Suprapubic skin (tissue), 4 donors: ENCODE data around the gene EVPL. TPM values are rescaled to one million over a fixed set of nuclear protein-coding genes. Genes with fewer than 3 reads are reported as not detected.
"Not testable (repeated sequence)": the region's sequence is repeated elsewhere in the genome, so short reads cannot be mapped to it uniquely, and the experiment has no call there.

Experiments
- DNase-seq, 2 donors: peaks; one replicate each; pipeline ENCODE4 v3.0.0-alpha.2; 2019; ENCODE audit warnings: low spot score in 2 of 2
- H3K27ac ChIP-seq: fragments of 200-600 bp; sonication (generic); one replicate; pipeline ENCODE4 v1.5.1; 2019
- H3K27me3 ChIP-seq: fragments of 200-600 bp; sonication (generic); one replicate; pipeline ENCODE4 v1.5.1; 2019
- H3K36me3 ChIP-seq: fragments of 200-600 bp; sonication (generic); one replicate; pipeline ENCODE4 v1.5.1; 2019
- H3K4me1 ChIP-seq: fragments of 200-600 bp; sonication (generic); one replicate; pipeline ENCODE4 v1.5.1; 2019
- H3K4me3 ChIP-seq: fragments of 200-600 bp; sonication (generic); one replicate; pipeline ENCODE4 v1.5.1; 2019; ENCODE audit warnings: mild to moderate bottlenecking
- H3K9me3 ChIP-seq: fragments of 200-600 bp; sonication (generic); one replicate; pipeline ENCODE4 v1.5.1; 2019
- EP300 ChIP-seq: sonication (generic); formaldehyde crosslinking; IDR thresholded peaks from one replicate; pipeline ENCODE4 v1.6.1; 2017; ENCODE audit warnings: antibody characterized with exemption
- POLR2A ChIP-seq, 2 donors: fragments of 450-650 bp; IDR thresholded peaks; one replicate each; pipeline ENCODE4 v1.6.1; 2017; ENCODE audit warnings: antibody characterized with exemption in 2 of 2, mild to moderate bottlenecking in 2 of 2, moderate library complexity in 2 of 2
- POLR2AphosphoS5 ChIP-seq, 3 donors: sonication (generic); formaldehyde crosslinking; IDR thresholded peaks; one replicate each; pipeline ENCODE4 v1.6.1; 2017; ENCODE audit warnings: antibody characterized with exemption in 3 of 3
- WGBS: methylation state at CpG from one replicate; pipeline ENCODE4 v1.1.5; 2018; 5-methylcytosine and 5-hydroxymethylcytosine counted together
- total RNA-seq, 4 donors: library from RNA; depleted of rRNA; stranded (reverse); fragments of >200 nt; gene quantifications; one replicate each; pipeline ENCODE4 v1.1.0, GENCODE V29; 2016
- TF ChIP-seq, protein P1 (sequence below), 2 donors: fragments of 200-600 bp in 1 of 2; fragments of 450-650 bp in 1 of 2; sonication (generic) in 1 of 2; IDR thresholded peaks; one replicate each; pipeline ENCODE4 v1.5.1; 2016 to 2019; ENCODE audit warnings: antibody characterized with exemption in 2 of 2, mild to moderate bottlenecking in 1 of 2, moderate library complexity in 1 of 2

EVPL gene
- total RNA-seq, 4 donors from 2014 or later: 218 to 425 (median 274) TPM

- H3K4me3 ChIP-seq: peak overlapping the region; percentile 85
These were observed 44.5 kb upstream of the EVPL start for GRCh38 chr17:76071531-76072147.

DNA sequence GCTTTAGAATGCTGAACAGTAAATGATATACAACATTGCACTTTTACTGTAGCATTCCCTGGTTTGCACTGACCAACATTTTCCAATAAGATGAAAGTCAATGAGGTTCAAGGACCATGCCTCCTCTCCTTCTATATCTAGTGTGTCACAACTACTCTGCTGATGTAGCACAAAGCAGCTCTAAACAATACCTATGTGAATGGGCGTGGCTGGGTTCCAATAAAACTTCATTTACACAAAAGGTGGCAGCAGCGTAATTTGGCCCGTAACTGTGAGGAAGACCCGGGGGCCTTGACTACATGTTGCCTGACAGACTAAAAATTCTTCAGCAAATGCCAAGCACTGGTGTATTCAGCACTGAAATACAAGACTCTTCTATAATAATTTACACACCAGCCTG is 38.7 kb upstream of the EVPL start:
- Histone ChIP-seq H3K9me3 (no peaks in the 10 kb centered on the region), H3K27me3 (no peaks in the 10 kb centered on the region), H3K36me3 (peaks cover 78% of the 10 kb centered on the region), H3K27ac (no peak overlapping the region), H3K4me1 (peaks cover 12% of the 10 kb centered on the region), H3K4me3 (no peak overlapping the region)
- 87% methylated on average over 4 of the region's 4 CpGs for WGBS
- no peak for TF ChIP-seq POLR2AphosphoS5 (IDR thresholded peaks at IDR 0.05)
- no peak for TF ChIP-seq EP300
- no peak for TF ChIP-seq POLR2A (IDR thresholded peaks at IDR 0.05)
- TF ChIP-seq, protein P1, sequence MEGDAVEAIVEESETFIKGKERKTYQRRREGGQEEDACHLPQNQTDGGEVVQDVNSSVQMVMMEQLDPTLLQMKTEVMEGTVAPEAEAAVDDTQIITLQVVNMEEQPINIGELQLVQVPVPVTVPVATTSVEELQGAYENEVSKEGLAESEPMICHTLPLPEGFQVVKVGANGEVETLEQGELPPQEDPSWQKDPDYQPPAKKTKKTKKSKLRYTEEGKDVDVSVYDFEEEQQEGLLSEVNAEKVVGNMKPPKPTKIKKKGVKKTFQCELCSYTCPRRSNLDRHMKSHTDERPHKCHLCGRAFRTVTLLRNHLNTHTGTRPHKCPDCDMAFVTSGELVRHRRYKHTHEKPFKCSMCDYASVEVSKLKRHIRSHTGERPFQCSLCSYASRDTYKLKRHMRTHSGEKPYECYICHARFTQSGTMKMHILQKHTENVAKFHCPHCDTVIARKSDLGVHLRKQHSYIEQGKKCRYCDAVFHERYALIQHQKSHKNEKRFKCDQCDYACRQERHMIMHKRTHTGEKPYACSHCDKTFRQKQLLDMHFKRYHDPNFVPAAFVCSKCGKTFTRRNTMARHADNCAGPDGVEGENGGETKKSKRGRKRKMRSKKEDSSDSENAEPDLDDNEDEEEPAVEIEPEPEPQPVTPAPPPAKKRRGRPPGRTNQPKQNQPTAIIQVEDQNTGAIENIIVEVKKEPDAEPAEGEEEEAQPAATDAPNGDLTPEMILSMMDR (IDR thresholded peaks at IDR 0.05): no peak
- no peak for DNase-seq

More at GRCh38 chr17:76071531-76072147, 44.5 kb upstream of the EVPL start:
- Histone ChIP-seq H3K9me3 (no peaks in the 10 kb centered on the region), H3K4me1 (peaks cover 55% of the 10 kb centered on the region), H3K36me3 (peaks cover 25% of the 10 kb centered on the region), H3K27ac (peak overlapping the region; percentile 76), H3K27me3 (peaks cover 33% of the 10 kb centered on the region)
- TF ChIP-seq POLR2AphosphoS5 (IDR thresholded peaks at IDR 0.05) (no peak), POLR2A (IDR thresholded peaks at IDR 0.05) (no peak), EP300 (no peak)
- TF ChIP-seq, protein P1 (IDR thresholded peaks at IDR 0.05): no peak
- DNase-seq: no peak
- 6% methylated on average over 15 of the region's 15 CpGs for WGBS

GRCh38 chr17:76063875-76064546 is 36.9 kb upstream of the EVPL start:
- Histone ChIP-seq H3K27me3 (no peaks in the 10 kb centered on the region), H3K36me3 (peaks cover 90% of the 10 kb centered on the region), H3K27ac (no peak overlapping the region), H3K4me3 (no peak overlapping the region), H3K9me3 (no peaks in the 10 kb centered on the region), H3K4me1 (no peaks in the 10 kb centered on the region)
- 85% methylated on average over 15 of the region's 15 CpGs for WGBS
- TF ChIP-seq POLR2A (IDR thresholded peaks at IDR 0.05): no peak
- TF ChIP-seq POLR2AphosphoS5 (IDR thresholded peaks at IDR 0.05): no peak
- TF ChIP-seq, protein P1 (IDR thresholded peaks at IDR 0.05): no peak
- TF ChIP-seq EP300: no peak
- no peak for DNase-seq

GRCh38 chr17:76058264-76058663 is 31.2 kb upstream of the EVPL start:
- not testable (repeated sequence) for H3K9me3 ChIP-seq, DNase-seq, H3K27ac ChIP-seq, H3K27me3 ChIP-seq, H3K4me3 ChIP-seq
- Histone ChIP-seq H3K36me3 (peaks cover 89% of the 10 kb centered on the region), H3K4me1 (peaks cover 29% of the 10 kb centered on the region)
- 90% methylated on average over 6 of the region's 6 CpGs for WGBS

GRCh38 chr17:76056882-76057281 is 29.8 kb upstream of the EVPL start:
- no peak for DNase-seq
- peaks cover 34% of the 10 kb centered on the region for H3K4me1 ChIP-seq
- no peak overlapping the region for H3K27ac ChIP-seq
- H3K27me3 ChIP-seq: no peaks in the 10 kb centered on the region
- H3K36me3 ChIP-seq: peaks cover 85% of the 10 kb centered on the region
- H3K9me3 ChIP-seq: no peaks in the 10 kb centered on the region
- no peak overlapping the region for H3K4me3 ChIP-seq
- peak in 1 of 3 donors; percentile 70 for TF ChIP-seq POLR2AphosphoS5 (IDR thresholded peaks at IDR 0.05)
- no peak for TF ChIP-seq EP300
- no peak for TF ChIP-seq POLR2A (IDR thresholded peaks at IDR 0.05)
- TF ChIP-seq, protein P1 (IDR thresholded peaks at IDR 0.05): peak in 1 of 2 donors; percentile 27
- WGBS: 58% methylated on average over 3 of the region's 3 CpGs
